ENCODE data around the gene NPIPB8.
"Not testable (repeated sequence)": the region's sequence is repeated elsewhere in the genome, so short reads cannot be mapped to it uniquely, and the experiment has no call there.

NPIPB8 gene

DNA sequence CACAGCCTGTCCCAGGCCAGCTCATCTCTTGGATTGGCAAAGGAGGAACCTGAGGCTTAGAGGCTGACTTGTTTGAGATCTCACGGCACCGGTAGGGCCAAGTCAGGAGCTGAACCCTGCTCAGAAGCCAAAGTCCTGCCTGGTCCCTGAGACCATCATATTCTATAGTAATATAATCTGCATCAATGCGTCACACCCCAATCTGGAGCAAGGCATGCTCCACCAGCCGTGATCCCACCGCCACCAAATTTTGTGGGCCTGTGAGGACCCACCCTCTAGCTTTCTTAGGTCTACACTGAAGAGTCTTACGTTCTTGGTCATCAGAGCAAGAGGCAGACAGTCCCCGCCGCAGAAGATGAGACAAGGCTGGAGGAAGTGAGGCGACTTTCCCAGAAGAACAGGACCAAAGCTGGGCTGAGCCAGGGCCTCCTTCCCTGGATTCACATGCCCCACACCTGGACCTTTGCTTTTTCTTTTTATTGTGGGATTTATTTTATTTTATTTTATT, 30.7 kb upstream of the NPIPB8 start:
- DNase-seq (ENCODE audit: low read depth in 2 of 2), result no peak

DNA sequence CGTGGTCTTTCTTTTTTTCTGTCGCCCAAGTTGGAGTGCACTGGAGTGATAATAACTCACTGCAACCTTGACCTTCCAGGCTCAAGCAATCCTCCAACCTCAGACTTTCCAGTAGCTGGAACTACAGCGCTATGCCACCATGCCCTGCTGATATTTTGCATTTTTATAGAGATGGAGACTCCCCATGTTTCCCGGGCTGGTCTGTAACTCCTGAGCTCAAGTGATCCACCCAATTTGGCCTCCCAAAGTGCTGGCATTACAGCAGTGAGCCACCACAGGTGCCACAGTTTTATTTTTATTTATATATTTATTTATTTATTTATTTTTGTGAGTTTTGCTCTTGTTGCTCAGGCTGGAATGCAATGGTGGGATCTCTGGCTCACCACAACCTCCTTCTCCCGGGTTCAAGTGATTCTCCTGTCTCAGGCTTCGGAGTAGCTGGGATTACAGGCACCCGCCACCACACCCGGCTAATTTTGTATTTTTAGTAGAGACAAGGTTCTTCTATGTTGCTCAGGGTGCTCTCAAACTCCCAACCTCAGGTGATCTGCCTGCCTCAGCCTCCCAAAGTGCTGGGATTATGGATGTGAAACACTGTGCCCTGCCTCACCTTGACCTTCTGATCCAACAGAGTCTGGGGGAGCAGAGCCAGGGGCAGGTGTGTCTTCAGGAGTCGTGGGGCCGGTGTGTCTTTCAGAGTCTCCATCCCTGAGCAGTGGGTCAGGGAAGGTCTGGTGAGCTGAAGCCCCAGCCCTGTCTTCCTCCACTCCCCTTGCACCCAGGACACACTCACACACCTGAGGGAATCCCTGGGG, 30.0 kb upstream of the NPIPB8 start:
- not testable (repeated sequence) for DNase-seq (ENCODE audit: low read depth in 2 of 2)

DNA sequence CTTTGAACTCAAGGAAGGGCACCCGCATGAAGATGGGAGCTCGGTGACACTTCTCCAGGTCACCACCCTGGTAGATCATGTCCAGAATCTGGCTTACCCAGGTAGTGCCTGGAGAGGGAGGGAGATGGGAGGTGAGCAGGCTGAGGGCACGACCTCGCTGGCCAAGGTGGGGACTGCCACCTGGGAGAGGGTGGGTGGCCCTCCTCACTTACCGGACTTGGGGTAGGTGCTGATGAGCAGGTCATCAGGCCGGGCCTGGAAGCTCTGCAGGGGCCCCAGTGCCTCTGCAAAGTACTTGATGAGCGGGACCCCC, 29.4 kb upstream of the NPIPB8 start:
- not testable (repeated sequence) for DNase-seq (ENCODE audit: low read depth in 2 of 2)

DNA sequence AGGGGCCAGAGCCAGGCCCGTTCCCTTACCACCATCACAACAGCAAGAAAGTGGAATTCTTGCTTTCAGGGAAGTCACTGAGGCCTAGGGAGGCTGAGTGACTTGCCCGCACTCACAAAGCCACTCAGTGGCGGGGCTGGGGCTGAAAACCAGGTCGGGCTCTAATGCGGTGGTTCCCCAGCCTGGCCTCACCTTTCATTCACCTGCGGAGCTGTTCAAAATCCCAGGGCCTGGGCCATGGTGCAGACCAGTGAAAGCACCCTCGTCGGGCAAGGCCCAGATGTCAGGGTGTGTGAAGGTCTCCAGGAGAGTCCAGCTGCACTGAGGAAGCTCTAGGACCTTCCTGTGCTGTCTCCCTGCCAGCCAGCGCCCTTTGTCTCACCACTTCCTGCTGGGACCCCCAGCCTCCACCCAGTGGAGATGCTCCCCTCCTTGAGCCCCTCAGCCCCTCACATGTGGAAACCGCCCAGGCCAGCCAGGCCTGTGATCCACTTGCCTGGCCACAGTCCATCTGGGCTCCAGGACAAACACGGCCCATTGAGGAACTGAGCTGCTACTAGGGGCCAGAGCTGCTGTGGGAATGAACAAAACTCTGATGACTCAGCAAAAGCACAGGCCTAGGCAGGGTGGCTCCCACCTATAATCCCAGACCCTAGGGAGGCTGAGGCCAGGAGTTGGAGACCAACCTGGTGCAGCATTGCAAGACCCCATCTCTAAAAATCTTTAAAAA, 28.8 kb upstream of the NPIPB8 start:
- DNase-seq (ENCODE audit: low read depth in 2 of 2), result not testable (repeated sequence)

DNA sequence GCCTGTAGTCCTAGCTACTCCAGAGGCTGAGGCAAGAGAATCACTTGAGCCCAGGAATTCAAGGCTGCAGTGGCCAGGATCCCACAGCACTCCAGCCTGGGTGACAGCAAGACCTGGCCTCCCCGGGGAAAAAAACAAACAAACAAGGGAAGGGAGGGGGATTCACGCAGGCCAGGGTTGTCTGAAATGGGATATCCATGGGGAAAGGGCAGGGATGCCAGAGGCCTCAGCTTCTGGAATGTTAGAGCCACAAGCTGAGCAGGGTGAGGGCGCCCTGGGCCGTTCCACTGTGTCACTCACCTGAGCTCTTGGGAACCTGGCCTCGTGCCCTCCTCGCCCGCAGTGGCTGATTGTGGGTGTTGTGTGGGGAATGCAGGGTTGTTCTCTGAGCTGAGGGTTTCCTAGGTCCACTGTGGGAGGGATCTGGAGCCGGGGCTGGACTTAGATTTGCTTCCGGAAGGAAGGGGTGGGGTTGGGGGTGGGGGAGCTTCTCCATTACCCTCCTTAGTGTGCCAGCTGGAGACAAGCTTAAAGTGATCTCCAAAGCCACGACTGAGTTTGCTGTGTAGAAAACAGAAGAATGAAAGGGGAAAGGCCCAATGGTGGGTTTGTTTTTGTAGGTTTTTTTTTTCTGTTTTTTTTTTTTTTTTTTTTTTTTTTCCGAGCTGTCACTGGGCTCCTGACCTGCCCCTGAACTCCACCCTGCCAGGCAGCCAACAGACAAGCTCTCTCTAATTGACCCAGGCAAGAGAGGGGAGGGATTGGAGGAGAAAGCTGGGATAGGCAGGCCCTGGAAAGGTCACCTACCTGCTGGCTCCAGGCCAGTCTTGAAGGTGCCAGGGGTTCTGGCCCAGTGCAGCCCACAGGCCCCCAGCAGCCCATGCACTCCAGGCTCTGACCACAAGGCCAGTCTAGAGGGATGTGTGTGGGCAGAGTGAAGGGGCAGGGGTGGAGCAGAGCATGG, 28.0 kb upstream of the NPIPB8 start, which contains the start of gene SULT1A1:
Gene SULT1A1 (minus strand): TSS at position 414 of the 964 bp plus-strand sequence. CDS start 1,189 bp downstream, outside the sequence.
- DNase-seq (ENCODE audit: low read depth in 2 of 2), result no peak

- no peak for DNase-seq (ENCODE audit: low read depth in 2 of 2)
Measured at GRCh38 chr16:28610595-28611191, 27.2 kb upstream of the NPIPB8 start.

GRCh38 chr16:28612359-28613280, 25.2 kb upstream of the NPIPB8 start:
- DNase-seq (ENCODE audit: low read depth in 2 of 2), result not testable (repeated sequence)

- DNase-seq (ENCODE audit: low read depth in 2 of 2), result not testable (repeated sequence)
Measured at GRCh38 chr16:28613912-28614311, 24.0 kb upstream of the NPIPB8 start.

DNA sequence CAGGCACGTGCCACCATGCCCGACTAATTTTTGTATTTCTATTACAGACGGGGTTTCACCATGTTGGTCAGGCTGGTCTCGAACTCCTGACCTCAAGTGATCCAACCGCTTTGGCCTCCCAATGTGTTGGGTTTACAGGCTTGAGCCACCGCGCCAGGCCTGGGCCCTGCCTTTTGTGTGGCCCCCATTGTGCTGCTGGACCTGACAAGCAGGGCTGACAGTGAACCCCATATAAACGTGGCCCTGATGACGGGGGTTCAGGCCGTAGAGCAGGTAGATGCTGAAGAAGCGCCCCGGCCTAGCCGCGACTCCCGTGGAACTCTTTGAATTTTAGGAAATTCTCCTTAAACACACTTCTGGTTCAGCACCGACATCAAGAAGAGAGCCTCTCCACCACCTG, 23.3 kb upstream of the NPIPB8 start:
- DNase-seq (ENCODE audit: low read depth in 2 of 2), result not testable (repeated sequence)

- DNase-seq (ENCODE audit: low read depth in 2 of 2), result not testable (repeated sequence)
Measured at GRCh38 chr16:28615486-28616223, 22.2 kb upstream of the NPIPB8 start.

- not testable (repeated sequence) for DNase-seq (ENCODE audit: low read depth in 2 of 2)
Measured at GRCh38 chr16:28616224-28616577, 21.7 kb upstream of the NPIPB8 start.

GRCh38 chr16:28616636-28617035, 21.2 kb upstream of the NPIPB8 start:
- no peak for DNase-seq (ENCODE audit: low read depth in 2 of 2)

- no peak for DNase-seq (ENCODE audit: low read depth in 2 of 2)
Measured at GRCh38 chr16:28617874-28618273, 20.0 kb upstream of the NPIPB8 start.

DNA sequence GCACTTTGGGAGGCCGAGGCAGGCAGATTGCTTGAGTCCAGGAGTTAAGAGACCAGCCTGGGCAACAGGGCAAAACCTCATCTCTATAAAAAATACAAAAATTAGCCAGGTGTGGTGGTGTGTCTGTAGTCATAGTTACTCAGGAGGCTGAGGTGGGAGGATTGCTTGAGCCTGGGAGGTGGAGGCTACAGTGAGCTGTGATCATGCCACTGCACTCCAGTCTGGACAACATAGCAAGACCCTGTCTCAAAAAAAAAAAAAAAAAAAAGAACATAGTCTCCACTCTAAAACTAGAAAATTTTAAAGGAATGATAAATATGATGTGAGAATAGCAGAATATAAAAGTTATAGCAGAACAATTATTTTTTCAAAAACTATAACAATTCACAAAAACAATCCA, 17.5 kb upstream of the NPIPB8 start:
- not testable (repeated sequence) for DNase-seq (ENCODE audit: low read depth in 2 of 2)

GRCh38 chr16:28621481-28622155, 16.2 kb upstream of the NPIPB8 start:
- DNase-seq (ENCODE audit: low read depth in 2 of 2), result no peak

- DNase-seq (ENCODE audit: low read depth in 2 of 2), result not testable (repeated sequence)
Measured at GRCh38 chr16:28622532-28623171, 15.2 kb upstream of the NPIPB8 start.

DNA sequence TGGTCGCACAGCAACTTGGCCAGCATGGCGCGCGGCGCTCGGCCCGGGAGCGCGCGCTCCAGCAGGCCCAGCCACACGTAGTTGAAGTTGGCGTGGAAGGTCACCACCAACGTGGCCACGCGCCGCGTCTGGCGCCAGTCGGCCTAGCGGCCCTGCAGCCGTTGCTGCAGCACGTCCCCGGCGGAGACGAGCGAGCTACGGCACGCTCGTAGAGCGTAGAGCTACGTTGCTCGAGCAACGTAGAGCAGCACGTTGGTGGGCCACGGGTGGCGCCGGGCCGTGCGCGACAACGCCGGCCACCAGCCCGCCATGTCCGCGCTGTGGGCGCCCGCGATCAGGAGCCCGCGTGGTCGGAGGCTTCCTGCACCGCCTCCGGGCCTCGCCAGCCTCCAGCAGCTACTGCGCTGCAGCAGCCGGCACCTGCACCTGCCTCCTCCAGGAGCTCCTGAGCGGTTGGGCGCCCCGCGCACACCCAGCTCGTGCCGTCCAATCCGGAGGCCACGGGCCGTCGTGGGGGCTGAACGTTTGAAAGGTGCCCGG, 14.6 kb upstream of the NPIPB8 start:
- peak; percentile 60 for DNase-seq (ENCODE audit: low read depth in 2 of 2)

GRCh38 chr16:28630905-28631304, 7.0 kb upstream of the NPIPB8 start:
- DNase-seq (ENCODE audit: low read depth in 2 of 2), result not testable (repeated sequence)
